DMS 273 (cell line): ENCODE data around the gene CPA4.

Experiments used
- DNase-seq: peaks from one replicate; lab custom pipeline; 2025; ENCODE audit not compliant: unreplicated experiment; lab: John Stamatoyannopoulos, UW

CPA4 gene

DNA sequence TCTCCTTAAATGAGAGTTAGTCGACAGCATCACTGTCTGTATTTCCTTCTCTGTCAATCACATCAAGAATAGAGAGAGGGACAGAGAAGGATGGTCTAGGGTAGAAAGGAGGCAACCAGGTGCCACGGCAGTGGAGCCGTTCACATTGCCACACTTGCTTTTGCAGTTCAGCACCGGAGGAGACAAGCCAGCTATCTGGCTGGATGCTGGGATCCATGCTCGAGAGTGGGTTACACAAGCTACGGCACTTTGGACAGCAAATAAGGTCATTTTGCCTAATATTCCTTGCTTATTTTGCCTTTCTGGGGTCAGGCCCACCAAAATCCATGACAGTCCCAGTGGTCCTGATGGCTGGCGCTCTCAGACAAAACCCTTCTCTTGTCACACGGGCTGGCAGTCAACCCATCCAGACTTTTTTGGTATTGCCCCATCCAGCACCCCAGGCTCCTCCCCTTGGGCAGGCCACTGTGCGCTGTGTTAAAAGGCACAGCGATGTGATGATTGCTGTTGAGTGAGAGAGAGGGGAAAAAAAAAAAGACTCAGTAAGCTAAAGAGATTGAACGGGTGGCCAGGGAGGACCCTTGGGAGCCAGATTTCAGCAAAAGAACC is 17.9 kb upstream of the CPA4 start:
- DNase-seq: peak; percentile 77

GRCh38 chr7:130275826-130276297 is 17.1 kb upstream of the CPA4 start:
- DNase-seq: peak; percentile 47

DNA sequence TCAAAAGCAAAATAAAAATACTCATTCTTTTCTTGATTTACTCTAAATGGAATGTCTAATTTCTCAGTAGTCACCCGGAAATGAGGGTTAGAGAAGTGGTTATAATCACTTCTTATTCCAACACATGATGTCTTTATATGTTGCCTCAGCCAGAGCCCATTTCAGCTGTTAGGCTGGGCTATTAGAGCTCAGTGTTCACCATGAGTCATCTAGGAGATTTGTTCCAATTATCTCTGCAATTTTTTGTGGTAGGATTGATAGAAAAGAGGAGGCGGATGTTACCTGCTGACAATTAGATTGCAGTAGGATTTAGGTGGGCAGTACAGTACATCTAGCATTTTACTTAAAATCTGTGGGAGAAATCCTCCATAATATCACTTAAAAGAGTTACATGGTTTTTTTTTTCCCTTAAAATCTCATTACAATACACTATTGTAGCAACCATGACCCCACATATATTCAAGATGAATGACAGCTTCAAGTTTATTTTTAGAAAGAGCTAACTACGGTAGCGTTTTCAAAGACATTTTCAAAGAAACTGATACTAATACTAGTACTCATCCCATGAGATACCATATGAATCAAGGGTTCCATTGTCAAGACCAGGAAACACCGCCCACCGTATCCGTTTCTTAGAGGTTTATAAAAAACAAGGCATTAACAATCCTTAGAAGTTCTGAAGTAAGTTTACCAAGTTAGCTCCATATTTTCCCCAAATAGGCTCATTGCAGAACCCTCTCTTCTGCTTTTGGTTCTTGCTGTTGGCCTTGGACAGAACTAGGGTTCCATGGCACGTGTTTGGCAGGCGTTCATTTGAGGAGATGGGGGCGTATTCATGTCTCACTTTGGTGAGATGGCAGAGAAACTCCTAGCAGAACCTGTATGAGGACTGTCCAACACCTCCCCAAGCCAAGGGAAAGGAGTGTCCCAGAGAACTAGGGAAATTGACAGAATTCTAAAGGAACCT is 15.9 kb upstream of the CPA4 start:
- peak; percentile 22 for DNase-seq

DNA sequence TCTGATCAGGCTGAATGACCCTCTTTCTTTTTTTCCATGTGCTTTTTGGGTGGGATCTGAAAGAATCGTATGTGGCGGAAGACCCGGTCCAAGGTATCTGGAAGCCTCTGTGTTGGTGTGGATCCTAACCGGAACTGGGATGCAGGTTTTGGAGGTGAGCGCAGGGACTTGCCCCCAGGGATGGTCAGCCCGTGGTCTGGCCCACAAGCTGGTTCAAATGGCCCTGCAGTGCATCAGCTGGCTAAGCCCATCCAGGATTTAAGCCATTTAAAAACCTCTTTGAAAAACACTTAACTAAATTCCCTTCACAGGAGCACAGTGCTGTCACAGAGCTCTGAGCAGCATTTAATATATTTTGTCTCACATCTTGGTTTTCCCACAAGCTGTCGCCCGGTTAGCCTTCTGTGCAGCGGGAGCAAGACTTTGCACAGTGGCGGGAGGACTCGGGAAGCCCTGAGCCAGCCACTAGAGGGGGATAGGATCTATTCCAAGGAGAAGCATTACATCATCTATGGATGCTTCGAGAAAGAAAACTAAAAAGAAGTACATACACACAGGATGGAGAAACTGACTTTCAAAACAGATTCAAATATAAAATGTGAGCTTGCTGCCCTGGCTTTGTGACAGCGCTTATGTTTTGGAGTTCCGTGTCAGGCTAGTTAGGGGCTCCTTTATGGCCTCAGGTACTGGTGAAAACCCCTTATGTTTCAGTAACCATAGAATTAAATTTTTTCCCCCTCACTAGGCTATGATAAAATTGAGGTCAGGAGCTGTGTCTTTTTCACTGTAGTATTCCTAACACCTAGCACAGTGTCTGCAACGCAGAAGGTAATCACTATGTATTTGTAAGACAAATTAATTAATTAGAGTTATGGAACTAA is 15.0 kb upstream of the CPA4 start:
- DNase-seq: peak; percentile 93

DNA sequence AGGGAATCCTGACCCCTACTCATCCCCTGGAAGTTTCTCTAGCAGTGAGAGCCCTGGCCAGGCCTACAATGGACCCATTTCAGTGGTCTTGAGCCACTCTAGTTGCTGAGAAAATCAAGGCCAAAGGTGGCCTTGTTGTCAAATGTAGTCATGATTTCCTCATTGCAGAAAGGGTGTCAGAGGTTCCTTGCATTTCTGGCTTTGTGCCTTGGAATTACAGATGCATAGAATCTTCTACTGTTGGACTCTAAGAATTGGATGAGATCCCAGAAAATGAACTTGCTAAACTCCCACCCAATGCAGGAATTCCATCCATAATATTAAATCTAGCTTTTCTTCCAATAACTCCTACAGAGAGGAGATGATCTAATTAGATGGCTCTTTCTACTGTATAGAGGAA is 14.1 kb upstream of the CPA4 start:
- DNase-seq: peak; percentile 41

- DNase-seq: no peak
Observed at GRCh38 chr7:130279286-130279685, 13.7 kb upstream of the CPA4 start.

DNA sequence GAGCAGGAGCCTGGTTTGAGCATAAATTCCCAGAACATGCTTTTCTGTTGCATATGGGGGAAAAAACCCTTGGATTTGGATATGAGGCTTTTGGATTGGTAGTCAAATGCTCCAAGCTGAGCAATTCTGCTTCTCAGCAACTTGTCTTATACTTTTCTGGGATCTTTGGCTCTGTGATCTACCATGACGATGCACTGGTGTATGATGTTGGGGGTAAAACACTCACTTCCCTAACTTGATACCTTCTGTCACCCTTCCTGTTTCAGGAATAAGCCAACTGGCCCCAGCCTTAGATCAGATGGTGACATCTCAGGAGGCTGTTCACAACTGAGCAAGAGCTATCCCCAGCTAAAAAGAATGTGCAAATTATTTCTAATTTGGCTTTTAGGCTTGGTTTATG is 13.1 kb upstream of the CPA4 start:
- no peak for DNase-seq

DNA sequence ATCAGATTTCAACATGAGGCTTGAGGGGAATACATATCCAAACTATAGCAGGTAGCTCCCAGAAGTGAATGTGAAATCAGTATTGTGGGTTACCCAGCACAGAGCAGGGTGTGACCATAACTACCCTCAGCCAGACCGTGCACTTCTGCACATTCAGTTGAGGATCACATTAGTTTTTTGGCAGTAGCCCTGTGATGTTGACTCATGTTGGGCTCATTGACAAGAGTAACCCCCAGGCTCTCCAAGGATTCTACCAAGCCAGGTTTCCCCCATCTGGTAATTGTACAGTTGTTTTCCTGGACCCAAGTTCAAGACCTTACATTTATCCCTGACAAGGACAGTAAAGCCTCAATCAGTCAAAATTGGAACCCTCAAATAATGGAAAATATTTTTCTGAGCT is 11.7 kb upstream of the CPA4 start:
- peak; percentile 36 for DNase-seq

DNA sequence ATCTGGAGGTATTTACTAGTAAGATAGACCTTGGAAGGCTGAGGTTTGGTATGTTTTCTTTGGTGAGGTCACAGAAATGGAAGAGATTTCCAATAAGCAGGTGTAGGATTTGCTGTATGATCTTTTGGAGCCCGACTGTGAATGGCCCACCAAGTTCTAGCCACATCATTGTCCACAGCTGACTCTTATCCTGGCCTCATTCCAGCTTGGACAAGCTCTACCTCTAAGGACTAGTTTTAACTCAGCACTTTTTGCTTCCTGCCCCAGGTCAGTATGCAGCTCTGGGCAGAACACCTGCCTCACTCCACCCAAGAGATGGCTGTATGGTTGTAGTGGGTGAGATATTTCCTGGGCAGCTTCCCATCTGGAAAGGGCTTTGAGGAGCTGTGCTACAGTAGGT is 6.1 kb upstream of the CPA4 start:
- DNase-seq: no peak

DNA sequence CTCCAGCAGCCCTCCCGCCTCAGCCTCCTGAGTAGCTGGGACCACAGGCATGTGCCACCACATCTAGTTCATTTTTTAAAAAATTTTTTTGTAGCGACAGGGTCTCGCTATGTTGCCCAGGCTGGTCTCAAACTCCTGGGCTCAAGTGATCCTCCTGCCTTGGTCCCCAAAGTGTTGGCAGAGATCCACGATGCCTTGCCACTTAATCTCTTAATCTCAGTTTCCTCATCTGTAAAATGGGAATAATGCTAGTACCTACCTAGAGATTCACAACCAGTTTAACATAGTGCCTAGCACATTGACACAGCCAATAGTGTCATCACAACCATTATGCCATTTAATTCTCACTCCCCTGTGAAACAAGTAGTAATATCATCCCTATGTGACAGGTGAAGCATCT is 4.8 kb upstream of the CPA4 start:
- no peak for DNase-seq

GRCh38 chr7:130288829-130289228 is 4.1 kb upstream of the CPA4 start:
- no peak for DNase-seq

GRCh38 chr7:130289478-130289877 is 3.5 kb upstream of the CPA4 start:
- DNase-seq: no peak

DNA sequence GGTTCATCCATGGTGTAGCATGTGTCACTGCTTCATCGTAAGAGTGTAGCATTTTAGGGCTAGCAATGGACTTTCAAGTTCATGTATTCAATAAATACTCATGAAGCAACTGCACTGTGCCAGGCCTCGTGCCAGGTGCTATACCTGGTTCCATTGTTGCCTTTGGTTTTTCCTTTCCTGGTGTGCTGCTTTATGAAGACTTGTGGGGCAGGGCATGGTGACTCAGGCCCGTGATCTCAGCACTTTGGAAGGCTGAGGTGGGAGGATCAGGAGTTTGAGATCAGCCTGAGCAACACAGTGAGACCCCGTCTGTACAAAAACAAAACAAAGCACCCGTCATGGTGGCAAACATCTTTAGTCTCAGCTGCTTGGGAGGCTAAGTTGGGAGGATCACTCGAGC is 2.2 kb upstream of the CPA4 start:
- no peak for DNase-seq

- no peak for DNase-seq
Observed at GRCh38 chr7:130293521-130293920, 560 bp downstream of the CPA4 start.

DNA sequence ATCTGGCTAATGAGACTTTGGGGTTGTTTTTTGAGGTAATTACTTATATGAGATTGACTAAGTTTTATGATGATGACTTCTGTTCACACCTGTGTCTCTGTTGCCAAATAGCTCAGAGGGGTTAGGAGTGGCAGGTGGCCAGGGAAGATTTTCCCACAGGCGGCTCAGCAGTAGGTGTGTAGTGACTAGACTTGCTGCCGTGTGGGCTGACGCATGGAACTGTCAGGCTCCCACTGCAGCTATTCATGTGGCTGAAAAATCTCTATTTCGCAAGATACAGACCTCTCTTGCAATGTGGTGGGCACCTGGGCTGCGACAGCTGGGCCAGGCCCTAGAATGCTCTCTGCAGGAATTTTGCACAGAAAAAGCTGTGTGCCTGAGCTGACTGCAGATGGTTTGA is 1.4 kb downstream of the CPA4 start:
- DNase-seq: no peak

DNA sequence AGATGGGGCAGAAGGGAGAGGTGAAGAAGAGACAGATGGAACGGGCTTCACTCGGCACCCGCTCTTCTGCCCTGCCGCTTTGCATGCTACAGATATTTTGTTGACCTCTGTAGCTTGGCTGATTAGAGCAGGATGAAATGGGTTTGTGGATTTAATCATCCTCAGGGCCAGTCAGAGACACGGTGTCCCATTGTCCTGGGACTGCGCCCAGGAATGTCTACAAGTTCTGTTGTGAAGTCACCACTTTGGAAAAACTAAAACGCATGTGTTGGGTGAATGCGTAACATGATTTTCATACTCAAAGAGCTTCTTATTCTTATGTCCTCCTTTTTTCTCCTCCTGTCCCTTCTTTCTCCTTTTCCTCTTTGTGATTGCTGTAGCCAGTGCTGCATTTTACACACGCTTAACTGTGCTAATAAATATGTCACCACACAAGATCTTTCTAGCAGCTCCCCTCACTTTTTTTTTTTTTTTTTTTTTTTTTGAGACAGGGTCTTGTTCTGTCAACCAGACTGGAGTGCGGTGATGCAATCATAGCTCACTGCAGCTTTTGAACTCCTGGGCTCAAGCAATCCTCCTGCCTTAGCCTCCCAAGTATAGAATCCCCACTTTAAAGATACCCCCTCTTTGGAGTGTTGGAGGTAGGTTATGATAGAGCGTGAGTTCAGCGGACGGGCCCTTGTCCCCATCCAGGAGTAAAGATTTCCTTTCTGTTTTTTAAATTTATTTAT is 3.4 kb downstream of the CPA4 start:
- no peak for DNase-seq

- no peak for DNase-seq
Observed at GRCh38 chr7:130297628-130298543, 4.9 kb downstream of the CPA4 start.

GRCh38 chr7:130298544-130299326 is 5.8 kb downstream of the CPA4 start:
- DNase-seq: no peak

DNA sequence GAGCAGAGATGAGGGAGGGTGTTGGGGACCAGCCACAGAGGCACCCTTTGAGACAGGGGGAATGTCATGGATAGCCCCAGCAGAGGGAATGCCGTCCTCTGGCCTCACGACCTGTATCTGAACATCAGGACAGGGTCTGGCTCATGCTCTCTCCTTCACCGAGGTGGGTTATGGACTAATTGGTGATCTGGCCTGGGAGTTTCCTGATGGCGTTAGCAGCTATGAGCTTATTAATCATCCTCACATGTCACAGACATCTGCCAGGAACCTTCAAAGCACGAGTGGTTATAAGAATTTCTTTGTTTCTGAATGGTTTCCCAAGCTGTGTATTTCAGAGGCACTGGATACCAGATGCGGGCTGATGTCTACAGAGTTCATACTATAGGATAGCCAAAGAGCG is 6.9 kb downstream of the CPA4 start:
- DNase-seq: peak; percentile 36
